HG02970 (cell line): ENCODE measurements around the gene PRMT3.
"Not testable (repeated sequence)": the region's sequence is repeated elsewhere in the genome, so short reads cannot be mapped to it uniquely, and the experiment has no call there.

Experiments
- ATAC-seq: cut with Tn5 transposase; IDR thresholded peaks from one replicate; pipeline ENCODE4 v1.9.1; 2021; ENCODE audit warnings: mild to moderate bottlenecking, moderate library complexity, moderate number of reproducible peaks; ENCODE audit not compliant: unreplicated experiment, low FRiP score

Gene PRMT3

DNA sequence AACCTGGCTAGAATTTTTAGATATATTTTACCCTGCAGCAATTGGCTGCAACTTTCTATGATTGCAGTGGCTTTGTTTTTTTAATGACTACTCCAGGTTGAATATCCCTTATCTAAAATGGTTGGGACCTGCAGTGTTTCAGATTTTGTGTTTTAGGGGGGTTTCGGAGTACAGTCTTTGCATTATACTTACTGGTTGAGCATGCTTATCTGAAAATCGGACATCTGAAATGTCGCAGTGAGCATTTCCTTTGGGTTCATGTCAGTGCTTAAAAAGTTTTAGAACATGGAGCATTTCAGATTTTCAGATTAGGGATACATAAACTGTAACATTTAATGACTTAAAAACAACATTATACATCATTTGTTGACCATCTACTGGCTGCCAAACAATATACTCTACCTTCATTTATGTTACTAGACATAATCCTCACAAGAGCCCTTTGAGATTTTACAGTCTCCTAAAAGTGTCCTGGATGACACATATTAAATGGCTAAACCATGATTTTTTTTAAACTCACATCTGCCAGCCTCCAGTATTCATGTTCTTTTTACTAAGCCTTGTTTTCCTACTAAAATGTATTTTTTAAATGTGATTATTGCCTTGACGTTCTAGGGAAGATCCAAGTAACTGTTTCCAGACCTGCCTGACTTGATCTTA, 66.3 kb downstream of the PRMT3 start:
- no peak for ATAC-seq

DNA sequence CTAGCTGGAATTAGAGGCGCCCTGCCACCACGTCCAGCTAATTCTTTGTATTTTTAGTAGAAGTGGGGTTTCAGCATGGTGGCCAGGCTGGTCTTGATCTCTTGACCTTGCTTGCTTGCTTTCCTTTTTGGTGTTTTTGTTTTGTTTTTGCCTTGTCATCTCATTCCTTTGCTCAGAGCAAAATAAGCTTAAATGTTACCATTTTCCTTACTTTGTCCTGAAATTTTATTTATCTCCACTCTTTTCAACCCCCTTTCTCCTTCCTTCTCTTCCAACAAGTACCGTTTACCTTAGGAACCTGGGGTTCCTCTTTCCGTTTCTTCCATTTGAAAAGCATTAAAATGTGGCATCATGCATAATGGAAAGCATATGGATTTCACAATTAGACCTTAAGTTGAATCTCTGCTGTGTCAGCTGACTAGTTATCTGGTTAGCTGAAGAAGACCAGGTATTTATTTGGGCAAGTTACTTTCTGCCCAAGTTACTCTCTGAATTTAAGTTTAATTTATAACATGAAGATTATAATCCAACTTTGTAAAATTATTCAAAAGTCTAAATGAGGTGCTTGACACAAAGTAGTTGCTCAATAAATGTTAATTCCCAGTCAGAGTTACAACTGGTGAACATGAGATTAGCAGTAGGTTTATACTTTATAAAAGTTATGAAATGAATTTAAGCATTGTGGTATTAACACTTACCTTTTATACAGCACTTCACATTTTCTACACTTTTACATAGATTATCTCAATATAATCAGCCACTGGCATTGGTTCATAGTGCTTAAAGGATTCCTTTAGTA, 69.7 kb downstream of the PRMT3 start:
- ATAC-seq: no peak

DNA sequence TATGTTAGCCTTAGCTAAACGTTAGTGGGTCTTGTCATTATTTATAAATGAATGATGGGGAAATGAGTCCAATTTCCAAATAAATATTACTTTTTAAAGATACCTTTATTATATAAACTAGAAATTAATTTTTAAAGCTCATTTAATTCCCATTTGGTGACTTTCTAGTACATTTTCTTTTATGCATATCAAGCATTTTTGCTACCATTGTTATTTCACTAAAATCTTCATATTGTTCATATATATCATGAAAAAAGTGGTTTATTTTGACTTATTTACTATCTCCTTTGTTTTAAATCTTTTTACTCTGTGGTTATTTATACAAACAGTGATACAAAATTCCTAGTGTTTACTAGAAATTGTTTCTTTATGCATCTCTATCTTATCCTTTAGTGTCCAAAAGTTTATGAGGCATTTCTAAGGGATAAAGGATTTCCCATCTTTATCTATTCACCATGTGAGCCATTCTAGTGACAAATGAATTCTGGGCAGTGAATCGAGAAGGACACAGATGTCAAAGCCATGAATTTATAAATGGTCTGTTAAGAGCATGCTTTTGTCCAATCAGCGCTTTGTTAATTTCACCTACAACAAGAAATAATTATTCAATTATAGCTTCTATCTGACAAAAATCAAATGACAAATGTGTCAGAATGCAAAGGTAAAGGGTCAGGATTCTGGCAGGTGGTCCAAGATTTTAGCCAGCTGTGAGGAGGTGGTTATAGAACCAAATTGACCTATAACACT, 70.6 kb downstream of the PRMT3 start:
- no peak for ATAC-seq

DNA sequence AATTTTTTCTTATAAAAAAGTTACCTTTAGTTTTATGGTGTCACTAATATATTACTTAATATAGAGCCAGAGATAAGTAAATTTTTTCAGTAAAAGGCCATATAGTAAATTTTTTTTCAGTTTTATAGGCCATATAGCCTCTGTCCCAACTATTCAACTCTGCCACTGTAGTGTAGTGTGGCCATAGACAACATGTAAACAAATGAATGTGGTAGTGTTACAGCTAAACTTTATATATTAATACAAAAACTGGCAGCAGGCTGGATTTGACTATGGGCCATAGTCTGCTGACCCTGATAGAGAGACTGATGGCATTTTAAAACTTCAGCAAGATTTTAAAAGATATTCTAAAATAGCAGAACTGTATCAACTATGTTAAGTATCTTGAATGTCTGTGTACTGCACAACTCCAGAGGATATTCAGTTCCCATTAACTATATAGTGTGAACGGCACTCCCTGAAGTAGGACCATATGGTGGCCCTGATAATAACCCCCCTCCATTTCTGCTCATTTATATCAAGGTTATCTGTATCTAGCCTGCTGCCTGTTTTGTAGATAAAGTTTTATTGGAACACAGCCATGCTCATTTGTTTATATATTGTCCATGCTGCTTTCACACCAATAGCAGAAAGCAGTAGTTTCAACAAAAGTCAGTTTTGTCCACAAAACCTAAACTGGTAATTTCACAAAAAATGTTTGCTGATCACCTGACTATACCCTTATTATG, 71.6 kb downstream of the PRMT3 start:
- ATAC-seq: no peak

DNA sequence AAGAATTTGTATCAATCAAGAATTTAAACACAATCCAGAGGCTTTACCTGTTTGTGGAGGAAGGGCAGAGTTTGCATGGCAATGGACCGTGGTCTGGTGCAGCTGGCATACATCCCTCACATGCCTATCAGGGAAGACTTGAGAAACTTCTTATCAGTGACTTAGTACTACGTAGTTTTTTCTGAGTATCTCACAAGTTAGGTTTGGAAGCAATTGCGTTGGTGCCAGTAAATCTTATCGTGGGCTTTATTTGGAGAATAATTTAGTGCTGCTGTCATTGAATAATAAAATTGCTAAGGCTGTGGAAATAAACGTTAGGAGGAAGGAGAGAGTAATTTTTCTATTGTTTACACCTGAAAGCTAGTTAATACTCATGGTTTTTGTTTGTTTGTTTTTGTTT, 72.3 kb downstream of the PRMT3 start:
- no peak for ATAC-seq

DNA sequence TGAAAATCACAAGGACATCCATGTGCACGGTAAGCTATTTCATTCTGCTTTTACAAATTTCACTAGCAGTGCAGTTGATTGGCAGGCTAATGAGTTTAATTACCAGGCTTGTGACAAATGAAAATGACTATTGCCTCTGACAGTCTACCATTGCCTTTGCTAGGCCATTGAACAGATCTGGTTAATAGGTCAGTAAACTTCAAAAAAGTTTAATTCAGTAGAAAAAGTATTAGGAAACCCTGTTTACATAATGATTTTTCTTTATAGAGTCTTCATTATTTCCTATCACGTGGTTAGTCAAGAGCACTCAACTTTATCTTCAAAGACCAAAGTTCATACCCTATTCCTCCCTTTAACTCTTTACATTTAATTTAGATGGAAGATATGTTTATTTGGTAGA, 77.0 kb downstream of the PRMT3 start:
- ATAC-seq: no peak

DNA sequence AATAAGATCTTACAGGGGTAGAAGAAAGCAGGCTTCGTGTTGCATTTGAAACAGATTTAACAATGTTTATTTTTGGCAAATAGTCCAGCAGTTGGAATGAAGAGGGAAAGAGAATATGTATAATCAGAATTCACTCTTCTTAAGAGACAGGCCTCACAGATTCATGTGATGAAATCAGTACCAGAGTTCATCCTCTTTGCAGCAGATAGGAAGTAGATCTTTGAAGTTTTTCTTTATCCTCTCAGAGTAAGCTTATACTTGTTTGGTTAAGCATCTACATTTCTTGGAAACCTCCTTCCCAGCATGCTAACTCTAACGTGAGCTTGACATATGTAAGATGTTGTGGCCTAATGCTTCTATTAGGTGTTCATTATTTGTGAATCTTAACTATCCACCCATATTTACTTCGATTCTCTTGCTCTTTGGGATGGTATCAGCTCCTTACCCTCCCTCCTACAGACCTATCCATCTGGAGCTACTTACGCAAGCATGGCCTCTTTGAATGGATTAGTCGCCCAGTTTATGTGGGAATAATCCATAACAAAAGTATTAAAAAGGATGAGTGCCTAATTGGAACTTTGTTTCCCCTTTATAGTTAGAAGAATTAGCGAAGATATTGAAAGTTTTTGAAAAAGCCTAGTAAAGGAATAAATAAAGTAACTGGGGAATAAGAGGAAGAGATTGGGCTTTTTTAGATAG, 80.1 kb downstream of the PRMT3 start:
- ATAC-seq: no peak

DNA sequence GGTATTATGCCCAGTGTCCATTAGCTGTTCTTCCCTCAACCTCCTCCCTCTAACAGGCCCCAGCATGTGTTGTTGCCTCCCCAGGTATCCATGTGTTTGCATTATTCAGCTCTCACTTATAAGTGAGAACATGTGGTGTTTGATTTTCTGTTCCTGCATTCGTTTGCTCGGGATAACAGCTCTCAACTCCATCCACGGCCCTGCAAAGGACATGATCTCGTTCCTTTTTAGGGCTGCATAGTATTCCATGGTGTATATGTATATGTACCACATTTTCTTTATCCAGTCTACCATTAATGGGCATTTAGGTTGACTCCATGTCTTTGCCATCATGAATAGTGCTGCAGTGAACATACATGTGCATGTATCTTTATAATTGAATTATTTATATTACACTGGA, 82.8 kb downstream of the PRMT3 start:
- no peak for ATAC-seq

DNA sequence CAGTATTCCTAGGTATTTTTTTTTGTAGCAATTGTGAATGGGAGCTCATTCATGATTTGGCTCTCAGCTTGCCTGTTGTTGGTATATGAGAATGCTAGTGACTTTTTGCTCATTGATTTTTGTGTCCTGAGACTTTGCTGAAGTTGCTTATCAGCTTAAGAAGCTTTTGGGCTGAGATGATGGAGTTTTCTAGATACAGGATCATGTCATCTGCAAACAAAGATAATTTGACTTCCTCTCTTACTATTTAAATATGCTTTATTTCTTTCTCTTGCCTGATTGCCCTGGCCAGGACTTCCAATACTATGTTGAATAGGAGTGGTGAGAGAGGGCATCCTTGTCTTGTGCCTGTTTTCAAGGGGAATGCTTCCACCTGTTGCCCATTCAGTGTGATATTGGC, 84.4 kb downstream of the PRMT3 start:
- not testable (repeated sequence) for ATAC-seq

DNA sequence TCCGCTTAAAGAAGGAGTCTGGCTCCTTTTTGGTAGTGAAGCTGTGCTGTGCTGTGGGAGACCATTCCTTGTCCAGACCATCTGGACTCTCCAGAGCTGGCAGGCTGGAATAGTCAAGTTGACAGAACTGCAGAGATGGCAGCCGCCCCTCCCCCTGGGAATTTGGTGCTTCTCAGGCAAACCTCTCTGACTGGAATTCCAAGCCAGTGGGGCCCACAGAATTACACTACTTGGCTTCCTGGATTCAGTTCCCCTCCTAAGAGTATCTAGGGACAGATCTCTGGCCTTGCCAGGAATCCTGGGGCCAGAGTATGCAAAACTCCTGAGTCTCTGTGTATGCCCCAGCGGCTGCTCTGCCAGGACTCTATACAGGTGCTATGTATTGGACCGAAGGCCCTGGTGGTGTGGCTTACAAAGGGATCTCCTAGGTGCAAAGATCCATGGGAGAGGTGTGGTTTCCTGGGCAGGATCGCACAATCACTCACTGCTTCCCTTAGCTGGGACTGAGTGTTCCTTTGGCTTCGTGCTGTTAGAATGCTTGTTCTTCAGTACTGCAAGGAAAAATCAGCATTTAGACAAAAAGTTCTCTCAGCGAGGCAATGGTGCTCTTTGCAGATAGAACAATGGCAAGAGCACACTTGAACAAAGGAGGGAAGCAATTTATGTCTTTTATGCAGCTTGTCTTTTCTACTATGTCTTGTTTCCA, 86.8 kb downstream of the PRMT3 start:
- no peak for ATAC-seq

DNA sequence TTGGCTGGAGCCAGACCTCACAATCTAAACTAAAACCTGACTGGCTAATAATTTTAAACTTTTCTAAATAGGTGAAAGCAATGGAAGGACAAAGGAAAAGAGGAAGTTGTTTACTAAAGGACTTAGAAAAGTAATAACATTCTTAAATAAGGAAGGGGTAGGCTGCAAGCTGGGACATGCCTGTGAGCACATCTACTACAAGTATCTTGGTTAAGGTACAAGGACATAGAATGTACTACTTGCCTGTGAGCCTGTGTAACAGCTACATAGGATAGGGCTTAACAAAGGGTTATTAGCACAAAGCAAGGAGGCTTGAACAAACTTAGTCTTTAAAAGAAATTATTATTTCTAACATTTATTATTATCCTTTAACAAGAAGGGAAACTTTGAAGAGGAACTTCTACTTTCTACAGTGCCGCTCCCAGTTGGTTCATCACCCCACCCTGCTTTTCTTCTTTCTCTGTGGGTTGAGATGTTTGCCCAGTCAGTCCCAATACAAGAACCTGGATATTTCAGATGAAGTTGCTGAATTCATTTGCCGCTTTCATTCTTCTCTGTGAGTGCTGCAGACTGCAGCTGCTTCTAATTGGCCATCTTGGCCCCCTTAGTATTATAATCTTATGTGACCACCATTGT, 87.5 kb downstream of the PRMT3 start:
- ATAC-seq: no peak

DNA sequence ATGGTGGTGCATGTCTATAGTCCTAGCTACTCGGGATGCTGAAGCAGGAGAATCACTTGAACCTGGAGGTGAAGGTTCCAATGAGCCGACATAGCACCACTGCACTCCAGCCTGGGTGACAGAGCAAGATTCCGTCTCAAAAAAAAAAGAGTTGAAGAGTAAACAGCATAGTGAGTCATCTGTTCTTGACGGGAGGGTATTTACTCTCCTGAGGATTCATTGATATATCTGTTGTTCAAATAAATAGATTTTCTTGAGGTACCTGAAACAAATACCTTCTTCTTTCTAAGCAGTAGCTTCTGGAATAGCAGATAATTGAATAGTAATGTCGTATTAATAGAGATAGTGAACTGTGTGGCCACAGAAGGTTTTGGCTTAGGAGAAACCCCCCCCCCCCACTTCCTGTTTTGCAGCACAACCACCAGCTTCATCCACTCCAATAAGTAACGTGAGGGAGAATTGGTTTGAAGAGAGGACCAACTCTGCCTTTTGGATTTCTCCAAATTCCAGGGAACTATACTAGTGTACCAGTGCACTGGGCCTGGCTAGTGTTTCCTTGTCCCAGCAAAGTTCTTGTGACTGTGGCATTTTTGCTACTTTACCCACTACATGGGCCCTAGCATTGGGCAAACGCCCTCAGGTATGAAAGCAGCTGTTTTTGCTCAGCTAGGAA, 90.0 kb downstream of the PRMT3 start:
- ATAC-seq: no peak

DNA sequence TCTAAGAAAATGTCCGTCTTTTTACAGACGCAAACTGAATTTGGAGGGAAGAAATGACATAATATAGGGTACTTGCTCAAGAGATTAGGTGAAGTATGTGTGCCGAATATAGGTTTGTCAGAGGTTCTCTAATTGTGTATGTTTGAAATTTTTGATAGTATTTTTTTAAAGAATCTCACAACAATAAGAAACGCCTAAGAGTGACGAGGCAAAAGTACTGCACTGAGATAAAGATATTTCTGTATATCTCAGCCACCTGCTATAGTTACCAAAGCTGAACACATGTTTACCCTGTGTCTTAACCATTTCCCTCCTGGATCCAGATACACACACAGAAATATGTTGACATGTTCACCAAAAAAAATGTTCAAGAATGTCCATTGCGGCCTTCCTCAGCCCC, 92.0 kb downstream of the PRMT3 start:
- ATAC-seq: no peak

DNA sequence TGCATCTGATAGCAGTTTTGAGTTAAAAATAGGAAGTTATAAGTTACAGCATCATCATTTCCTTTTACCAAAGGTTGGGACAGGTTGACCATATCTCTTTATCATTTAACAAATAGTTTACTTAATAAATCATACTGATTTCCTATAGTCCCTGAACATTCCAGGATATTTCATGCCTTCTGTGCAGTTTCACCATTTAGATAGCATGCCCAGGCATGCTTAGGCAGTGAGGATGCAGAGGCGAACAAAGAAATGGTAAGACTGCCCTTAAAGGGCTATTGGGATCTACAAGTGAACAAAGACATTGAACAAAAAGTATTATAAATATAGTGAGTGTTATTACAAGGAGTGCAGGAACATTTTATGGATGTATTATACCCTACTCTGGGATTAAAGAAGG, 96.4 kb downstream of the PRMT3 start:
- ATAC-seq: no peak

DNA sequence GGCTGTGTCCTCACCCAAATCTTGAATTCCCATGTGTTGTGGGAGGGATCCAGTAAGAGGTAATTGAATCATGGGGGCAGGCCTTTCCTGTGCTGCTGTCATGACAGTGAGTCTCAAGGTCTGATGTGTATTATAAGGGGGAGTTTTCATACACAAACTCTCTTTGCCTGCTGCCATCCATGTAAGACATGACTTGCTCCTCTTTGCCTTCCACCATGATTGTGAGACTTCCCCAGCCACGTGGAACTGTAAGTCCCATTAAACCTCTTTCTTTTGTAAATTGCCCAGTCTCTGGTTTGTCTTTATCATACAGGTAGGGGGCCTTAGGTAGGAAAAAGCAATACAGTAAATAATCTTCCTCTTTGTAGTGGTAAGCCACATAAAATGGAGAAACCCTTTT, 96.9 kb downstream of the PRMT3 start:
- ATAC-seq: not testable (repeated sequence)

DNA sequence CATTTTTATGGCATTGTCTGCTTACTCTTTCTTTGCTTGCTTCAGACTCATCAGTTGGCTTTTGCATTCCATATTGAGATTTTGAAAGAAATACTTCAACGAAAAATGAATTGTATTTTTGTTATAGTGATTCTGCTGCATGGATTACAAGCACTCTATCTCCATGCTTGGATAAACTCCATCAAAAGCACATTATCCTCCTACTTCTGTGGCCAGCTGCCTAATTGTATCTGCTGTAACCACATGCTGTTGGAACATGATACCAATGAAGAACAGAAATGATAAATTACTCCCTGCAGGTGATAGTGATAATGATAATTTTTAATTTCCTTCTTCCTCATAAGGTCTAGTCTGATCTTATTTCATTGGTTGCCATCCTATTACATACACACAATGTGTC, 100.8 kb downstream of the PRMT3 start:
- ATAC-seq: no peak

DNA sequence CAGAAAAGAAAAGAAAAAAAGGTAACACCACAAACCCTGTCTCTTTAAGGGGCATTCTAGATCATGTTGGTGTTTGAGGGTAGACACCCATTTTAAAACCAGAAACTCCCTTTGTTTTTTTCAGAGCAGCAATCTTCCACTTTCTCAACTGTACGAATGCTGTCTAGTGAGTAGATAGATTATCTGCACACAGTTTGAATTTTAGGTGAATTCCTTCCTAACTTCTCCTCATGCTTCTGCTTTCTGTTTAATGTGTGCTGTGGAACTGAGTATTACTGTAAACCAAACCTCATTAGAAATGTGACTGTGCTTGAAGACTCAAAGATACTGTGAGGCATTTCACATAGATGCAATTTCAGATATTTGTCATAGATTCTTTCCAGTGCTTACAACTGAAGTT, 102.4 kb downstream of the PRMT3 start:
- ATAC-seq: peak; percentile 63

DNA sequence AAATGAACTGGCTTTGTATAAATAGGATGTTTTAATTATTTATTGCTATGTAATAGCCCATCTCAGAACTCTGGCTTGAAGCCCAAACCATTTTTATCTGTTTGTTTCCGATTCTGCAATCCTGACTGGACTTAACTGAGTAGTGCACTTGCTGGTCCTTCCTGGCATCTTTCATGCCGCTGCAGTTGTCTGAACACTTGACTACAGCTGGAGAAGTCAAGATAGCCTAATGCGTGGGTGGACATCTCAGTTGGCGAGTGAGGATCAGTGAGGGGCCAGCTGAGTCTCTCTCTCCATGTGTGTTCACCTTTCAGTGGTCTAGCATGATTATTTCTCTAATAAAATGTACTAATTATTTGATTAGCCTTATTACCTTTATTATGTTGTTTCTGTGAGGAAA, 105.8 kb downstream of the PRMT3 start:
- no peak for ATAC-seq
